HG02610 (cell line): ENCODE data around the gene RNF8.
"Not testable (repeated sequence)": the region's sequence is repeated elsewhere in the genome, so short reads cannot be mapped to it uniquely, and the experiment has no call there.

ENCODE experiments used
- ATAC-seq: cut with Tn5 transposase; IDR thresholded peaks from one replicate; pipeline ENCODE4 v1.9.1; 2021; ENCODE audit warnings: mild to moderate bottlenecking, moderate library complexity; ENCODE audit not compliant: unreplicated experiment

The RNF8 gene

GRCh38 chr6:37442416-37443215 is 88.8 kb downstream of the RNF8 start:
- no peak for ATAC-seq

GRCh38 chr6:37443216-37443542 is 89.4 kb downstream of the RNF8 start:
- not testable (repeated sequence) for ATAC-seq
